ENCODE data around the gene HBS1L. TPM values are rescaled to one million over a fixed set of nuclear protein-coding genes. Genes with fewer than 3 reads are reported as not detected.

Gene HBS1L
- total and polyA plus RNA-seq, 9 of the 15 experiments (the other 6 are each of a cell fraction or from before 2014, with no cell fraction given), result 101 to 199 (median 145) TPM

DNA sequence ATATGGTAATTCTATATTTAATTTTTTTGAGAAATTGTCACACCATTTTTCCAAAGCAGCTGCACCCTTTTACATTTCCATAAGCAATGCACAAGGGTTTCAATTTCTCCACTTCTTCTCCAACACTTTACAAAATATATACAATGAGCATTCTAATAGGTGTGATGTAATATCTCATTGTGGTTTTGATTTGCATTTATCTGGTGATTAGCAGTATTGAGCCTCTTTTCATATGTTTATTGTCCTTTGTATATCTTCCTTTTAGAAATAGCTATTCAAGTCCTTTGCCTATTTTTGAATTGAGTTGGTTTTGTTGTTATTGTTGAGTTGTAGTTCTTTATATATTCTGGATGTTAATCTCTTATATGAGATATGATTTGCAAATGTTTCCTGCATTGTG, 47.6 kb upstream of the HBS1L start (continued):
- TF ChIP-seq KLF13 (tag; IDR thresholded peaks at IDR 0.05; ENCODE audit: borderline replicate concordance, low read depth), result no peak
- TF ChIP-seq BCL6 (CRISPR knock-in tag; IDR thresholded peaks at IDR 0.05), result no peak
- no peak for TF ChIP-seq PRDM10 (IDR thresholded peaks at IDR 0.05; ENCODE audit: partially characterized antibody)
- no peak for TF ChIP-seq ZNF766 (CRISPR knock-in tag; conservative IDR thresholded peaks at IDR 0.05)
- TF ChIP-seq CTBP1 (IDR thresholded peaks at IDR 0.05; ENCODE audit: borderline replicate concordance), result no peak
- no peak for TF ChIP-seq HDAC1 (IDR thresholded peaks at IDR 0.05)
- no peak for TF ChIP-seq NFRKB (IDR thresholded peaks at IDR 0.05; ENCODE audit: low read depth)

DNA sequence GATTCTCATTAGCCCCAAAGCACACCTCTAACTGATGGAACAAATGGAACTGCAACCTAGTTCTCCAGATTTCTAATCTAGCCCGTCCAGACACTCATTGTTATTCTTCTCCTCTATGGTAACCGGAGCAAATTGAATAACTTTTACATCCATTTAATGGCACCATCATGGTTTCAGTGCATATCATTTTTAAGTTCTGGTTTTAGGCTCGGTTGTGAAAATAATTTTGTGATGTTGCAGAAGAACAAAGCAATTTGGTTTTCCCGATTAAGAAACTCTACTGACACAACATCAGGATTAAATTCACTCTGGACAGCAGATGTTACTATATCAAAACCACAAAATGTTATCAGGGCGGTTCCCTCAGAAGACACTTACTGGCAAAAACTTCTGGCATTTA, 42.5 kb upstream of the HBS1L start:
- in situ Hi-C loops (cut with MboI), result no loop called here
- ChIA-PET POLR2A (no interaction called here), CTCF (ENCODE audit: low intra/inter-chr PET ratio) (no interaction called here)
- no peaks in the 10 kb centered on the region for H4K20me1 ChIP-seq (replicated peaks; ENCODE audit: control insufficient read depth, insufficient read depth, low read length)
- no peaks in the 10 kb centered on the region for H3K9me1 ChIP-seq (ENCODE audit: control insufficient read depth, insufficient read depth, low read length)
- no peak overlapping the region for H2AFZ ChIP-seq (ENCODE audit: low read depth, low read length)
- H3K79me2 ChIP-seq (ENCODE audit: control insufficient read depth, insufficient read depth, low read length), result no peaks in the 10 kb centered on the region
- H3K36me3 ChIP-seq (ENCODE audit: control insufficient read depth, insufficient read depth, low read length), result no peaks in the 10 kb centered on the region
- WGBS (ENCODE audit: insufficient coverage, low coverage, missing lambda C conversion rate), result 2% methylated on average over 5 of the region's 5 CpGs
- DNase-seq (ENCODE audit: extremely low read depth in 1 of 4, low spot score in 3 of 4) (peak in 2 of 4 experiments; percentile 39 to 66), ATAC-seq (peak; percentile 70), FAIRE-seq (no peak)
- H3K4me2 ChIP-seq (ENCODE audit: insufficient read depth, low read length), result peak overlapping the region; percentile 39; the same call in 1 of the 2 replicates
- H3K9me3 ChIP-seq (replicated peaks; ENCODE audit: control insufficient read depth, insufficient read depth, low read depth, low read length), result no peaks in the 10 kb centered on the region
- H3K4me1 ChIP-seq (replicated peaks in 1 of 2; ENCODE audit: control insufficient read depth in 2 of 2, insufficient read depth in 2 of 2, low read length in 2 of 2), result peaks cover 16 to 37% of the 10 kb centered on the region in 2 experiments
- H3K4me3 ChIP-seq, result no peak overlapping the region
- no peak overlapping the region for H3K27ac ChIP-seq (ENCODE audit: extremely low read depth, low read depth, low read length)
- H3K9ac ChIP-seq (ENCODE audit: insufficient read depth in 1 of 2, low read depth in 2 of 2, low read length in 2 of 2), result no peak overlapping the region
- H3K27me3 ChIP-seq (ENCODE audit: control insufficient read depth in 2 of 2, insufficient read depth in 2 of 2, low read length in 2 of 2), result no peaks in the 10 kb centered on the region
- no TSS peak for BruUV-seq (replicated peaks)
- intact Hi-C loops (cut with micrococcal nuclease), result no loop called here
- TF ChIP-seq TBL1XR1 (IDR thresholded peaks at IDR 0.05; ENCODE audit: low read length in 2 of 2), result no peak
- no peak for TF ChIP-seq RUNX1 (IDR thresholded peaks at IDR 0.05; ENCODE audit: low read depth)
- no peak for TF ChIP-seq HNRNPUL1 (IDR thresholded peaks at IDR 0.05; ENCODE audit: low read length)
- no peak for TF ChIP-seq SRSF9 (IDR thresholded peaks at IDR 0.05; ENCODE audit: borderline replicate concordance, low read depth, low read length)
- TF ChIP-seq DLX4 (CRISPR knock-in tag; IDR thresholded peaks at IDR 0.05), result no peak
- TF ChIP-seq SETDB1 (IDR thresholded peaks at IDR 0.05; ENCODE audit: low read length), result no peak
- no peak for TF ChIP-seq CREB1 (IDR thresholded peaks at IDR 0.05)
- no peak for TF ChIP-seq CREB1 (CRISPR knock-in tag; IDR thresholded peaks at IDR 0.05)
- TF ChIP-seq ZNF77 (CRISPR knock-in tag; IDR thresholded peaks at IDR 0.05), result no peak
- TF ChIP-seq TGIF2 (CRISPR knock-in tag; IDR thresholded peaks at IDR 0.05), result no peak
- TF ChIP-seq RFX7 (CRISPR knock-in tag; IDR thresholded peaks at IDR 0.05), result no peak
- no peak for TF ChIP-seq CBX8 (IDR thresholded peaks at IDR 0.05; ENCODE audit: borderline replicate concordance, extremely low read depth, low read depth, low read length, poor library complexity, severe bottlenecking)
